ENCODE measurements around the gene EYA4.

Gene EYA4

DNA sequence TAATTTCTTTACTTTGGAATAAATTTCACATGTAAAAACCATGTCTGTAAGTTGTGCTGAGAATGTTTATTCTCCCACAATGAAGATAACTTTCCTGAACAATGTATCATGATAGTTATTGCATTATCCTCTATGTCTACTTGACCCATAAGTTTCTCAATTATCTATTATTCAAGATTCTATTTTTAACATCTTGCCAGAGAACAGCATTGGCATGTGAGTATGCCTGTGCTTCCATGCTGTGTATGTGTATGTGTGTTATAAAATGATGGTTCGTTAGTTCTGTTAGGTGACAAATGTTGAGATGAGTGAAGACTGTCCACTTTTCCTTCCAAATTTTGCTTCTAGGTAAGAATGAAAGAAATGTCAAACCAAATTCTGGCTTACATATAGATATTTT, 111.9 kb downstream of the EYA4 start:
- Histone ChIP-seq H3K9me3 (ENCODE audit: control insufficient read depth, insufficient read depth, low read depth, low read length) (no peaks in the 10 kb centered on the region), H3K4me3 (ENCODE audit: low read depth, low read length) (no peak overlapping the region), H3K36me3 (ENCODE audit: control insufficient read depth in 2 of 2, insufficient read depth in 1 of 2, low read length in 2 of 2) (no peaks in the 10 kb centered on the region), H3K27ac (ENCODE audit: extremely low read depth, low read depth, low read length) (no peak overlapping the region), H3K4me1 (ENCODE audit: control insufficient read depth, insufficient read depth, low read length) (peaks cover 29% of the 10 kb centered on the region)
- ChIA-PET CTCF (interaction anchor here (0.5 to 2.8 kb wide), 3 partner anchors 16 to 741 kb away, joined by 3 to 13 read pairs (median 4); no protein-coding TSS in a partner anchor), POLR2A (interaction anchor here (0.8 kb wide), 1 partner anchor 12 kb away, joined by 3 read pairs; no protein-coding TSS in a partner anchor)
- TF ChIP-seq ZNF433 (tag by site-specific recombination; IDR thresholded peaks at IDR 0.05; ENCODE audit: low read depth) = no peak
- TF ChIP-seq GFI1B (tag by site-specific recombination; IDR thresholded peaks at IDR 0.05) = no peak
- no peak for TF ChIP-seq ZNF202 (tag by site-specific recombination; IDR thresholded peaks at IDR 0.05; ENCODE audit: borderline replicate concordance)
- no peak for TF ChIP-seq ZNF654 (tag by site-specific recombination; IDR thresholded peaks at IDR 0.05; ENCODE audit: low read depth)
- TF ChIP-seq, protein P1, sequence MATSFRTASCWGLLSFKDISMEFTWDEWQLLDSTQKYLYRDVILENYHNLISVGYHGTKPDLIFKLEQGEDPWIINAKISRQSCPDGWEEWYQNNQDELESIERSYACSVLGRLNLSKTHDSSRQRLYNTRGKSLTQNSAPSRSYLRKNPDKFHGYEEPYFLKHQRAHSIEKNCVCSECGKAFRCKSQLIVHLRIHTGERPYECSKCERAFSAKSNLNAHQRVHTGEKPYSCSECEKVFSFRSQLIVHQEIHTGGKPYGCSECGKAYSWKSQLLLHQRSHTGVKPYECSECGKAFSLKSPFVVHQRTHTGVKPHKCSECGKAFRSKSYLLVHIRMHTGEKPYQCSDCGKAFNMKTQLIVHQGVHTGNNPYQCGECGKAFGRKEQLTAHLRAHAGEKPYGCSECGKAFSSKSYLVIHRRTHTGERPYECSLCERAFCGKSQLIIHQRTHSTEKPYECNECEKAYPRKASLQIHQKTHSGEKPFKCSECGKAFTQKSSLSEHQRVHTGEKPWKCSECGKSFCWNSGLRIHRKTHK (tag by site-specific recombination; IDR thresholded peaks at IDR 0.05) = no peak
- TF ChIP-seq OVOL3 (tag by site-specific recombination; IDR thresholded peaks at IDR 0.05) = no peak
- TF ChIP-seq ZNF155 (tag by site-specific recombination; IDR thresholded peaks at IDR 0.05) = no peak
- no peak for TF ChIP-seq PRDM4 (tag by site-specific recombination; IDR thresholded peaks at IDR 0.05)
- no peak for TF ChIP-seq ZNF19 (tag by site-specific recombination; IDR thresholded peaks at IDR 0.05; ENCODE audit: low read depth)
- TF ChIP-seq ZNF624 (tag by site-specific recombination; IDR thresholded peaks at IDR 0.05) = no peak
- TF ChIP-seq ZNF580 (tag by site-specific recombination; IDR thresholded peaks at IDR 0.05) = no peak
- TF ChIP-seq, protein P2, sequence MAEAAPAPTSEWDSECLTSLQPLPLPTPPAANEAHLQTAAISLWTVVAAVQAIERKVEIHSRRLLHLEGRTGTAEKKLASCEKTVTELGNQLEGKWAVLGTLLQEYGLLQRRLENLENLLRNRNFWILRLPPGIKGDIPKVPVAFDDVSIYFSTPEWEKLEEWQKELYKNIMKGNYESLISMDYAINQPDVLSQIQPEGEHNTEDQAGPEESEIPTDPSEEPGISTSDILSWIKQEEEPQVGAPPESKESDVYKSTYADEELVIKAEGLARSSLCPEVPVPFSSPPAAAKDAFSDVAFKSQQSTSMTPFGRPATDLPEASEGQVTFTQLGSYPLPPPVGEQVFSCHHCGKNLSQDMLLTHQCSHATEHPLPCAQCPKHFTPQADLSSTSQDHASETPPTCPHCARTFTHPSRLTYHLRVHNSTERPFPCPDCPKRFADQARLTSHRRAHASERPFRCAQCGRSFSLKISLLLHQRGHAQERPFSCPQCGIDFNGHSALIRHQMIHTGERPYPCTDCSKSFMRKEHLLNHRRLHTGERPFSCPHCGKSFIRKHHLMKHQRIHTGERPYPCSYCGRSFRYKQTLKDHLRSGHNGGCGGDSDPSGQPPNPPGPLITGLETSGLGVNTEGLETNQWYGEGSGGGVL (tag by site-specific recombination; IDR thresholded peaks at IDR 0.05) = no peak

- TF ChIP-seq, protein P3, sequence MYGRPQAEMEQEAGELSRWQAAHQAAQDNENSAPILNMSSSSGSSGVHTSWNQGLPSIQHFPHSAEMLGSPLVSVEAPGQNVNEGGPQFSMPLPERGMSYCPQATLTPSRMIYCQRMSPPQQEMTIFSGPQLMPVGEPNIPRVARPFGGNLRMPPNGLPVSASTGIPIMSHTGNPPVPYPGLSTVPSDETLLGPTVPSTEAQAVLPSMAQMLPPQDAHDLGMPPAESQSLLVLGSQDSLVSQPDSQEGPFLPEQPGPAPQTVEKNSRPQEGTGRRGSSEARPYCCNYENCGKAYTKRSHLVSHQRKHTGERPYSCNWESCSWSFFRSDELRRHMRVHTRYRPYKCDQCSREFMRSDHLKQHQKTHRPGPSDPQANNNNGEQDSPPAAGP (tag by site-specific recombination; IDR thresholded peaks at IDR 0.05) = no peak
- peak; percentile 96 for TF ChIP-seq ZNF596 (tag by site-specific recombination; IDR thresholded peaks at IDR 0.05)
- CTCF ChIA-PET = interaction anchor here (0.6 kb wide), 1 partner anchor 79 kb away, joined by 3 read pairs; no protein-coding TSS in a partner anchor
- POLR2A ChIA-PET = no interaction called here
- H3K4me3 ChIP-seq (ENCODE audit: low read depth, low read length) = no peak overlapping the region
- H3K4me1 ChIP-seq (ENCODE audit: control insufficient read depth, insufficient read depth, low read length) = peaks cover 37% of the 10 kb centered on the region
- H3K27ac ChIP-seq (ENCODE audit: extremely low read depth, low read depth, low read length) = no peak overlapping the region
- no peaks in the 10 kb centered on the region for H3K36me3 ChIP-seq (ENCODE audit: control insufficient read depth in 2 of 2, insufficient read depth in 1 of 2, low read length in 2 of 2)
- H3K9me3 ChIP-seq (ENCODE audit: control insufficient read depth, insufficient read depth, low read depth, low read length) = no peaks in the 10 kb centered on the region
Observed at GRCh38 chr6:133355922-133356321, 114.8 kb downstream of the EYA4 start.
